HL-60/S4 treated with phorbol 12-myristate 13-acetate at 8.2 ng/mL for 4 days and 3 days (cell line): ENCODE results near the gene STARD10.

ENCODE experiments used
- in situ Hi-C: fragments of 300-500 bp; cut with MboI; formaldehyde crosslinking; loops from 2 replicates; pipeline ENCODE4 v1.15.0; 2022; ENCODE audit warnings: low sequenced_read_pairs

Gene STARD10

GRCh38 chr11:72826942-72827480 lies 33.2 kb upstream of the STARD10 start:
- in situ Hi-C loops, result no loop called here

- in situ Hi-C loops, result no loop called here
Observed at GRCh38 chr11:72826191-72826941, 32.5 kb upstream of the STARD10 start.

- in situ Hi-C loops, result no loop called here
Observed at GRCh38 chr11:72825661-72826060, 31.8 kb upstream of the STARD10 start.

- in situ Hi-C loops, result no loop called here
Observed at GRCh38 chr11:72824811-72825505, 31.1 kb upstream of the STARD10 start.

- in situ Hi-C loops, result no loop called here
Observed at GRCh38 chr11:72824020-72824419, 30.2 kb upstream of the STARD10 start.

- in situ Hi-C loops, result no loop called here
Observed at GRCh38 chr11:72823105-72823804, 29.4 kb upstream of the STARD10 start.

- in situ Hi-C loops, result no loop called here
Observed at GRCh38 chr11:72821920-72822799, 28.3 kb upstream of the STARD10 start.

- in situ Hi-C loops, result no loop called here
Observed at GRCh38 chr11:72821221-72821919, 27.5 kb upstream of the STARD10 start.

GRCh38 chr11:72820439-72821139 lies 26.7 kb upstream of the STARD10 start:
- in situ Hi-C loops, result no loop called here

GRCh38 chr11:72818971-72819370 lies 25.1 kb upstream of the STARD10 start:
- in situ Hi-C loops, result no loop called here

- in situ Hi-C loops, result no loop called here
Observed at GRCh38 chr11:72817966-72818365, 24.1 kb upstream of the STARD10 start.

GRCh38 chr11:72816404-72816990 lies 22.6 kb upstream of the STARD10 start:
- in situ Hi-C loops, result no loop called here

GRCh38 chr11:72815110-72815618 lies 21.3 kb upstream of the STARD10 start:
- in situ Hi-C loops, result no loop called here

GRCh38 chr11:72814286-72815109 lies 20.7 kb upstream of the STARD10 start, which contains the start of gene ATG16L2:
ATG16L2 (plus strand) TSS chr11:72814411; CDS start chr11:72814446, 35 bp downstream.
- in situ Hi-C loops, result no loop called here

- in situ Hi-C loops, result no loop called here
Observed at GRCh38 chr11:72813740-72814285, 20.0 kb upstream of the STARD10 start.

GRCh38 chr11:72812967-72813739 lies 19.3 kb upstream of the STARD10 start:
- in situ Hi-C loops, result no loop called here

- in situ Hi-C loops, result no loop called here
Observed at GRCh38 chr11:72812604-72812966, 18.7 kb upstream of the STARD10 start.
